ENCODE results near the gene PHF21A. TPM values are rescaled to one million over a fixed set of nuclear protein-coding genes. Genes with fewer than 3 reads are reported as not detected.

The PHF21A gene
- total and polyA plus RNA-seq, 2 of the 13 experiments (the other 11 are each of a cell fraction or from before 2014, with no cell fraction given) = 4.1 to 34.6 TPM

DNA sequence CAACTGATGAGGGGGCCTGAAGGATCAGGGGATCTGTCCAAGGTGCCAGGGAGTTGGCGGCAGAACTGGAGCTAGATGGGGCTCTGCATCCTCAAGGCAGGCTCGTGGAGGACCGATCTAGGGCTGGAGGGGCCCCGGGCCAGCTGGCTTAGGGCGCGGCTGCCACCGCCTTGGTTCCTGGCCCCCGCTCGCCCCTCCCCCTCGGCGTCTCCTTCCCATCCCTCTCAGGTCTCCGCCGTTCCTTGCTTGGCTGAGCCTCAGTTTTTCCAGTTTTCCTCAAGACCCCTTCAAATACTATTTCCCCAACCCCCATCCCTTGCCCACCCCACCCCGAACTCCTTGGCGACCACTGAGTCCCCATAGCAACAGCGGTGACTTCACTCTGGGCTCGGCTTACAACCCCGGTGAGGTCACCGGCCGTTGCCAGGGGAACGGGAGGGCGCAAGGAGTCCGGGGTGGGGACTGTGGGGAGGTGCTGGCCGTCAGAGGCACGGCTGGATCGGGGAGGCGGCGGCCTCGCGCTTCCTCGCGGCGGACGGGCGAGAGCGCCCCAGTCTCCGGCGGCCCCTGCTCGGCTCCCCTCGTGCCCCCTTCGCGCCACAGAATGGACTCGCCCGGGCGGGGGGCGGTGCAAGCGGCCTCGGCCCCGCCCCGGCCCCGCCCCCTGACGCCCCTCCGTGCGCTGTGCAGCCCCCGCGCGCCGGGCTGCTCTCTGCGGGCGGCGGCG is 221.6 kb downstream of the PHF21A start (continued):
- no peak for TF ChIP-seq USF2 (IDR thresholded peaks at IDR 0.05; ENCODE audit: low read depth, low read length)
- no peak for TF ChIP-seq USF2 (CRISPR knock-in tag; IDR thresholded peaks at IDR 0.05; ENCODE audit: borderline replicate concordance)
- TF ChIP-seq ZNF598 (CRISPR knock-in tag; IDR thresholded peaks at IDR 0.05; ENCODE audit: borderline replicate concordance) = no peak
- TF ChIP-seq, protein P1, sequence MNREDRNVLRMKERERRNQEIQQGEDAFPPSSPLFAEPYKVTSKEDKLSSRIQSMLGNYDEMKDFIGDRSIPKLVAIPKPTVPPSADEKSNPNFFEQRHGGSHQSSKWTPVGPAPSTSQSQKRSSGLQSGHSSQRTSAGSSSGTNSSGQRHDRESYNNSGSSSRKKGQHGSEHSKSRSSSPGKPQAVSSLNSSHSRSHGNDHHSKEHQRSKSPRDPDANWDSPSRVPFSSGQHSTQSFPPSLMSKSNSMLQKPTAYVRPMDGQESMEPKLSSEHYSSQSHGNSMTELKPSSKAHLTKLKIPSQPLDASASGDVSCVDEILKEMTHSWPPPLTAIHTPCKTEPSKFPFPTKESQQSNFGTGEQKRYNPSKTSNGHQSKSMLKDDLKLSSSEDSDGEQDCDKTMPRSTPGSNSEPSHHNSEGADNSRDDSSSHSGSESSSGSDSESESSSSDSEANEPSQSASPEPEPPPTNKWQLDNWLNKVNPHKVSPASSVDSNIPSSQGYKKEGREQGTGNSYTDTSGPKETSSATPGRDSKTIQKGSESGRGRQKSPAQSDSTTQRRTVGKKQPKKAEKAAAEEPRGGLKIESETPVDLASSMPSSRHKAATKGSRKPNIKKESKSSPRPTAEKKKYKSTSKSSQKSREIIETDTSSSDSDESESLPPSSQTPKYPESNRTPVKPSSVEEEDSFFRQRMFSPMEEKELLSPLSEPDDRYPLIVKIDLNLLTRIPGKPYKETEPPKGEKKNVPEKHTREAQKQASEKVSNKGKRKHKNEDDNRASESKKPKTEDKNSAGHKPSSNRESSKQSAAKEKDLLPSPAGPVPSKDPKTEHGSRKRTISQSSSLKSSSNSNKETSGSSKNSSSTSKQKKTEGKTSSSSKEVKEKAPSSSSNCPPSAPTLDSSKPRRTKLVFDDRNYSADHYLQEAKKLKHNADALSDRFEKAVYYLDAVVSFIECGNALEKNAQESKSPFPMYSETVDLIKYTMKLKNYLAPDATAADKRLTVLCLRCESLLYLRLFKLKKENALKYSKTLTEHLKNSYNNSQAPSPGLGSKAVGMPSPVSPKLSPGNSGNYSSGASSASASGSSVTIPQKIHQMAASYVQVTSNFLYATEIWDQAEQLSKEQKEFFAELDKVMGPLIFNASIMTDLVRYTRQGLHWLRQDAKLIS (CRISPR knock-in tag; IDR thresholded peaks at IDR 0.05) = no peak
- no peak for TF ChIP-seq AGO1 (IDR thresholded peaks at IDR 0.05; ENCODE audit: low read depth, low read length, poor library complexity, severe bottlenecking)
- no peak for TF ChIP-seq KLF9 (CRISPR knock-in tag; IDR thresholded peaks at IDR 0.05; ENCODE audit: low read depth)
- no peak for TF ChIP-seq ZNF672 (CRISPR knock-in tag; IDR thresholded peaks at IDR 0.05)
- no peak for TF ChIP-seq CEBPB (IDR thresholded peaks at IDR 0.05; ENCODE audit: borderline replicate concordance, low read depth, low read length)
- no peak for TF ChIP-seq JDP2 (CRISPR knock-in tag; IDR thresholded peaks at IDR 0.05; ENCODE audit: borderline replicate concordance)
- TF ChIP-seq ZNF563 (CRISPR knock-in tag; IDR thresholded peaks at IDR 0.05) = peak; percentile 28; the same call in 1 of the 2 replicates
- TF ChIP-seq PAWR (CRISPR knock-in tag; IDR thresholded peaks at IDR 0.05; ENCODE audit: borderline replicate concordance) = no peak
- TF ChIP-seq JUNB (CRISPR knock-in tag; IDR thresholded peaks at IDR 0.05; ENCODE audit: borderline replicate concordance) = no peak
- TF ChIP-seq ARNTL (CRISPR knock-in tag; IDR thresholded peaks at IDR 0.05) = no peak
- 0 out of 2 replicates have a peak, but pooled peaks have one; percentile 56 for TF ChIP-seq ZNF234 (CRISPR knock-in tag; conservative IDR thresholded peaks at IDR 0.05)
- no peak for TF ChIP-seq HCFC1 (IDR thresholded peaks at IDR 0.05; ENCODE audit: low read depth, low read length)
- peak; percentile 61; the same call in 1 of the 2 replicates for TF ChIP-seq ARID4A (CRISPR knock-in tag; IDR thresholded peaks at IDR 0.05; ENCODE audit: borderline replicate concordance)
- TF ChIP-seq ZKSCAN8 (CRISPR knock-in tag; IDR thresholded peaks at IDR 0.05; ENCODE audit: borderline replicate concordance) = no peak
- TF ChIP-seq, protein P2, sequence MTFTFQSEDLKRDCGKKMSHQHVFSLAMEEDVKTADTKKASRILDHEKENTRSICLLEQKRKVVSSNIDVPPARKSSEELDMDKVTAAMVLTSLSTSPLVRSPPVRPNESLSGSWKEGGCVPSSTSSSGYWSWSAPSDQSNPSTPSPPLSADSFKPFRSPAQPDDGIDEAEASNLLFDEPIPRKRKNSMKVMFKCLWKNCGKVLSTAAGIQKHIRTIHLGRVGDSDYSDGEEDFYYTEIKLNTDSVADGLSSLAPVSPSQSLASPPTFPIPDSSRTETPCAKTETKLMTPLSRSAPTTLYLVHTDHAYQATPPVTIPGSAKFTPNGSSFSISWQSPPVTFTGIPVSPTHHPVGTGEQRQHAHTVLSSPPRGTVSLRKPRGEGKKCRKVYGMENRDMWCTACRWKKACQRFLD (CRISPR knock-in tag; IDR thresholded peaks at IDR 0.05; ENCODE audit: borderline replicate concordance) = no peak
